Activated naive CD8-positive, alpha-beta T cell treated with anti-CD3 and anti-CD28 coated beads, Interleukin-2, amount 50 U/mL, for 24 hours (primary cell): ENCODE data around the gene SH2D1B.

Source experiments
- ATAC-seq: fragments of 150-1000 bp; cut with Tn5 transposase; one replicate; pipeline ENCODE4 v1.10.0; 2021
- DNase-seq: peaks from one replicate; pipeline ENCODE4 v3.0.0; 2021
- H3K27ac Mint-ChIP-seq: one replicate; pipeline ENCODE4 v1.8.0; 2021; ENCODE audit warnings: mild to moderate bottlenecking, mixed read lengths
- H3K27me3 Mint-ChIP-seq: one replicate; pipeline ENCODE4 v1.8.0; 2021; ENCODE audit warnings: mixed read lengths
- H3K36me3 Mint-ChIP-seq: one replicate; pipeline ENCODE4 v1.8.0; 2021; ENCODE audit warnings: low read depth, mixed read lengths
- H3K4me1 Mint-ChIP-seq: one replicate; pipeline ENCODE4 v1.8.0; 2021; ENCODE audit warnings: mixed read lengths
- H3K4me3 Mint-ChIP-seq: one replicate; pipeline ENCODE4 v1.8.0; 2021; ENCODE audit warnings: mild to moderate bottlenecking, moderate library complexity, mixed read lengths
- H3K9me3 Mint-ChIP-seq: one replicate; pipeline ENCODE4 v1.8.0; 2021; ENCODE audit warnings: mixed read lengths

Gene SH2D1B

GRCh38 chr1:162351246-162351842 is 60.6 kb downstream of the SH2D1B start:
- no peaks in the 10 kb centered on the region for H3K9me3 Mint-ChIP-seq
- DNase-seq = no peak
- no peaks in the 10 kb centered on the region for H3K4me1 Mint-ChIP-seq
- no peak overlapping the region for H3K4me3 Mint-ChIP-seq
- H3K27ac Mint-ChIP-seq = no peak overlapping the region
- no peaks in the 10 kb centered on the region for H3K36me3 Mint-ChIP-seq
- ATAC-seq = no peak
- H3K27me3 Mint-ChIP-seq = peaks cover 4% of the 10 kb centered on the region

GRCh38 chr1:162349635-162350330 is 62.2 kb downstream of the SH2D1B start:
- Mint-ChIP-seq H3K4me3 (no peak overlapping the region), H3K4me1 (no peaks in the 10 kb centered on the region), H3K9me3 (no peaks in the 10 kb centered on the region), H3K27ac (no peak overlapping the region), H3K36me3 (no peaks in the 10 kb centered on the region), H3K27me3 (peaks cover 4% of the 10 kb centered on the region)
- ATAC-seq = no peak
- no peak for DNase-seq

- no peak for DNase-seq
- H3K4me1 Mint-ChIP-seq = no peaks in the 10 kb centered on the region
Observed at GRCh38 chr1:162347281-162347680, 64.7 kb downstream of the SH2D1B start.

More at GRCh38 chr1:162347281-162347680, 64.7 kb downstream of the SH2D1B start:
- no peaks in the 10 kb centered on the region for H3K36me3 Mint-ChIP-seq
- H3K27ac Mint-ChIP-seq = no peak overlapping the region
- H3K4me3 Mint-ChIP-seq = no peak overlapping the region
- ATAC-seq = no peak
- peaks cover 1% of the 10 kb centered on the region for H3K27me3 Mint-ChIP-seq
- H3K9me3 Mint-ChIP-seq = no peaks in the 10 kb centered on the region
